NCI-H446 (cell line): ENCODE measurements around the gene JUNB.
A peak's percentile ranks its signal among the peaks of the same experiment; 100 is the strongest.
"Not testable (repeated sequence)": the region's sequence is repeated elsewhere in the genome, so short reads cannot be mapped to it uniquely, and the experiment has no call there.

Experiments used
- DNase-seq, 2 experiments: peaks; one replicate each; lab custom pipeline; 2025; lab: John Stamatoyannopoulos, UW

JUNB gene

GRCh38 chr19:12789098-12789903 lies 2.0 kb upstream of the JUNB start:
- DNase-seq = no peak

GRCh38 chr19:12789904-12790619 lies 1.2 kb upstream of the JUNB start:
- DNase-seq = no peak

GRCh38 chr19:12790628-12791344 lies 500 bp upstream of the JUNB start:
- no peak for DNase-seq

- peak in 1 of 2 experiments; percentile 85 for DNase-seq
Observed at GRCh38 chr19:12792051-12792852, 966 bp downstream of the JUNB start.

DNA sequence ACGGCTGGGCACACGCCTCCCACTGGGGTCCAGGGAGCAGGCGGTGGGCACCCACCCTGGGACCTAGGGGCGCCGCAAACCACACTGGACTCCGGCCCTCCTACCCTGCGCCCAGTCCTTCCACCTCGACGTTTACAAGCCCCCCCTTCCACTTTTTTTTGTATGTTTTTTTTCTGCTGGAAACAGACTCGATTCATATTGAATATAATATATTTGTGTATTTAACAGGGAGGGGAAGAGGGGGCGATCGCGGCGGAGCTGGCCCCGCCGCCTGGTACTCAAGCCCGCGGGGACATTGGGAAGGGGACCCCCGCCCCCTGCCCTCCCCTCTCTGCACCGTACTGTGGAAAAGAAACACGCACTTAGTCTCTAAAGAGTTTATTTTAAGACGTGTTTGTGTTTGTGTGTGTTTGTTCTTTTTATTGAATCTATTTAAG lies 1.6 kb downstream of the JUNB start:
- DNase-seq = no peak

DNA sequence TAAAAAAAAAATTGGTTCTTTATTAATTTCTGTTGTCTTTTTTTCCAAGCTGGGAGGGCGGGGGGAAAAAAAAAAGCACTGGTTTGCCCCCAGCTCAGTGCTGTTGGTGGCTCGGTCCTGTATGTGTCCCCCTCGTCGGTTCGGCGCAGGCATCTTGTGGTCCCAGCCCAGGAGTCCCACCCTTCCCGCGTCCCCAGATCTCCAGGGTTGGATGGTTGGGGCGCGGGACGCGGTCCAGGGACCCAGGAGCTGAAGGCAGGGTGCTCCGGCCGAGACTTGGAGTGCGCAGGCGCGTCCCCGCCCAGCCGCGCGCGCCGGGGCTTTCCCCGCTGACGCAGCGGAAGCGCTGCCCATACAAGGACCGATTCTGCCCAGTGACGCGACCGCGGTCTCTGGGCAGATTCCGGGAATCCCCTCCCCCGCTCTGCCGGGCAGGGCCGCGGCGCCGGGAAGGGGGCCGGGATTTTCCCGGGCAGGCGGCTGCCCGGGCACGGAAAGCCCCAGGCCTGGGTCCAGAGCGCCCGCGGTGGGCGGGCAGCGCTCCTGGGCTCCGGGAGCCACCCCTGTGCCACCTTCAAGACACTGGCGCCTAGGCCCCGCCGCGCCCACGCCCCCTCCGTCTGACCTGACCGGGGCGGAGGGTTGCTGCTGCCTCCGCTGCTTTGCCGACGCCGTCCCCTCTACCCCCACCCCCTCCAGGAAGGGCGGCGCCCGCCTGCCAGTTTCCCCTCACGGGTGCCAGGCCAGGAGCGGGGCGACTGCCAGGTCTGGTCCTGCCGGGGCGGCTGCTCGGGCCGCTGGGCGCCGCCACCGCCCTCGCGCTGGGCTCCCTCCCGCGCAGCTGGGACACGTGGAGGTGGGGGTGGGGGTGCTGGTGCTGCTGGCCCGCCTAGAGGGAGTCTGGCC lies 2.3 kb downstream of the JUNB start:
- peak; percentile 89 to 98 for DNase-seq

DNA sequence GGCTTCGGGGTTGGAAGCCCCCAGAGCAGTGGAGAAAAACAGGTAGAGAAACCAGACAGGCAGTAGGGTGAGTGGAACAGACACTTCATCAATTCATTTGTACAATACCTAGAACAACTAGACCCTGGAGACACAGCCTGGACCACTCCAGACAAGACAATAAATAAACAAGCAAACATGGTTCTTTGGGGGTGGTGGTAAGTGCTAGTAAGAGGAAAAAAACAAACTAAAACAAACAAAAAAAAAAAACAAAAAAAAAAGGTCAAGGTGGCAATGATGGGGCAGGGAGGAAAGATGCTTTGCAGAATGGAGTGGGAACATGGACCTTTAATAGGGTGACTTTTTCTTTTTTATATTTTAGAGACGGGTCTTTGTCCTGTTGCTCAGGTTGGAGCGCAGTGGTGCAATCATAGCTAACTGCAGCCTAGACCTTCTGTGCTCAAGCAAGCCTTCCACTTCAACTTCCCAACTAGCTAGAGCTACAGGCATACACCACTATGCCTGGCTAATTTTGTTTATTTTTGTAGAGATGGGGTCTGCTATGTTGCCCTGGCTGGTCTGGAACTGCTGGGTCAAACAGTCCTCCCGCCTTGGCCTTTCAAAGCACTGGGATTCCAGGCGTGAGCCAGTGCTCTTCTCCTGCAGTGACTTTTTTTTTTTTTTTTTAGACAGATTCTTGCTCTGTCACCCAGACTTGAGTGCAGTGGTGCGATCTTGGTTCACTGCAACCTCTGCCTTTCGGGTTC lies 3.1 kb downstream of the JUNB start:
- peak in 1 of 2 experiments; percentile 14 for DNase-seq

GRCh38 chr19:12794971-12795381 lies 3.7 kb downstream of the JUNB start:
- no peak for DNase-seq

- peak; percentile 80 to 90 for DNase-seq
Observed at GRCh38 chr19:12796146-12797071, 5.1 kb downstream of the JUNB start.

- no peak for DNase-seq
Observed at GRCh38 chr19:12797141-12797587, 5.9 kb downstream of the JUNB start.

DNA sequence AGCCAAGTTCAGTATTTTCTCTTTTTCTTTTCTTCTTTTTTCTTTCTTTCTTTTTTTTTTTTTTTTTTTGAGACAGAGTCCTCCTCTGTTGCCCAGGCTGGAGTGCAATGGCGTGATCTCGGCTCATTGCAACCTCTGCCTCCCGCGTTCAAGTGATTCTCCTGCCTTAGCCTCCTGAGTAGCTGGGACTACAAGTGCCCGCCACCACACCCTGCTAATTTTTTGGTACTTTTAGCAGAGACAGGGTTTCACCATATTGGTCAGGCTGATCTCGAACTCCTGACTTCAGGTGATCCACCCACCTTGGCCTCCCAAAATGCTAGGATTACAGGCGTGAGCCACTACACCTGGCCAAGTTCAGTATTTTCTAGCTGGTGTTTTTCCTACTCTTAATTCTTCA lies 6.3 kb downstream of the JUNB start:
- DNase-seq = not testable (repeated sequence)

GRCh38 chr19:12799742-12800465 lies 8.6 kb downstream of the JUNB start:
- DNase-seq = no peak

DNA sequence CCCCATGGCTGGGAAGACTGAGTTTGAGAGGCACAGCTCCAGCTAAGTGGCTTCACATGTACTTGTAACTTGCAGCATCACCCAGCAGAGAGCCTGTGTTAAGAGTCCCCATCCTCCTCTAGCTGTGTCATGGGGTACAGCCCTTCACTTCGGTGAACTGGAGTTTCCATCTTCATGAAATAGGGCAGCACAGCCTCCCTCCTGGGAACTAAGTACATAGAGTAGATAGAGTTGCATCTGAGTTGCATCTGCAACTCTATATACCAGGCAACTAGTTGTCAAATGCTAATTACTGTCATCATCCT lies 9.1 kb downstream of the JUNB start:
- no peak for DNase-seq

DNA sequence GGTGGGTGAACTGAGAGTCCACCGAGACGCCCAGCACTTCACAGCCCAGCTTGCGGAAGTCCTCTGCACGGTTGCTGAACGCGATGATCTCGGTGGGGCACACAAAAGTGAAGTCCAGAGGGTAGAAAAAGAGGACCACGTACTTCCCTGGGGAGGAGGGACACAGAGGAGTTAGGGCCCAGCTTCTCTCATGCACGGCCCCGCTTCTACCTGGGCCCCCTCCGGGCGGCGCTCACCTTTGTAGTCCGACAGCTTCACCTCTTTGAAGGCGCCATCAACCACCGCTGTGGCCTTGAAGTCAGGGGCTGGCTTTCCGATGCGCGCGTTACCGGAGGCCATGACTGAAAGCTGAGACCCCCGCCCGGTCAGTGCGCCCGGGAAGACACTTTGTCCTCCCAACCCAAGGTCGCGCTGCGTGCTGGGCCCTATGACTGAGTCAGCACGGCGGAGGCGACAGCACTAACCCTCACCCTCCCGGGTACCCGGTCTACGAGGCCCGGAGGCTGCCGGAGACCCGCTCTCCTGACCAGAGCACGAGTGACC lies 9.7 kb downstream of the JUNB start:
- DNase-seq = no peak

DNA sequence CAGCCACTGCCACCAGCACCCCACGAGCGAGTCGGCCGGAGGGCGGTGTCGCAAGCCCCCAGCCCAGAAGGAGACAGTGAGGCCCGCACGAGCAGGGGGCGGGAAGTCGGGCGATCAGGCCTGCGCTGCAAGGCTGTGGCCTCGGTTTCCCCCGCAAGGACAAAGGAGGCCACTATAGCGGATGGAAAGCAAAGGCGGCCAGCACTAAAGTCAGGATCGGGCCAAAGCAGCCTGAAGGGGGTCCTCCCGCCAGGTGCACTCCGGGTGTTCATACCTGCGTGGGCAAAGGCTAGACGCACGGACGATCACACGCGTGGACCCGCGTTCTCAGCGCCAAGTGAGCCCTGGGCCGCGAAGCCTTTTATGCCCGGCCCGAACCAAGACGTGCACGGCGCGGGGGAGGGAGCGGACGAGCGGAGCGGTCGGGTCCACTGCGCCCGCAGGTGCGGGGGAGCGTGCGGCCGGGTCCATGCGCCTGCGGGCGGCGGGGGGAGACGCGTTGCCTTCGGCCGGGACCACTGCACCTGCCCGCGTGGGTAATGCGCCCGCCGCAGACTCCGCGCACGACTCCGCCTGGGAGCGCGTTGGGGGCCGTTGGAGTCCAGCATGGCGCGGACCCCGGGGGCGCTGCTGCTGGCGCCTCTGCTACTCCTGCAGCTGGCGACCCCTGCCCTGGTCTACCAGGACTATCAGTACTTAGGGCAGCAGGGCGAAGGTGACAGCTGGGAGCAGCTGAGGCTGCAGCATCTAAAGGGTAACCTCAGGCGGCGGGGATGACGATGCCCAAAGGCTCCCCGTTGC lies 10.4 kb downstream of the JUNB start, which contains the start of the genes PRDX2 and THSD8:
Gene PRDX2, minus strand, starts transcription at position 335 of the 801 bp plus-strand sequence. CDS start 539 bp downstream, outside the sequence.
Gene THSD8, plus strand, starts transcription at position 604 of the 801 bp plus-strand sequence. Its CDS starts 3 bp downstream, at position 607.
- peak; percentile 23 to 85 for DNase-seq

DNA sequence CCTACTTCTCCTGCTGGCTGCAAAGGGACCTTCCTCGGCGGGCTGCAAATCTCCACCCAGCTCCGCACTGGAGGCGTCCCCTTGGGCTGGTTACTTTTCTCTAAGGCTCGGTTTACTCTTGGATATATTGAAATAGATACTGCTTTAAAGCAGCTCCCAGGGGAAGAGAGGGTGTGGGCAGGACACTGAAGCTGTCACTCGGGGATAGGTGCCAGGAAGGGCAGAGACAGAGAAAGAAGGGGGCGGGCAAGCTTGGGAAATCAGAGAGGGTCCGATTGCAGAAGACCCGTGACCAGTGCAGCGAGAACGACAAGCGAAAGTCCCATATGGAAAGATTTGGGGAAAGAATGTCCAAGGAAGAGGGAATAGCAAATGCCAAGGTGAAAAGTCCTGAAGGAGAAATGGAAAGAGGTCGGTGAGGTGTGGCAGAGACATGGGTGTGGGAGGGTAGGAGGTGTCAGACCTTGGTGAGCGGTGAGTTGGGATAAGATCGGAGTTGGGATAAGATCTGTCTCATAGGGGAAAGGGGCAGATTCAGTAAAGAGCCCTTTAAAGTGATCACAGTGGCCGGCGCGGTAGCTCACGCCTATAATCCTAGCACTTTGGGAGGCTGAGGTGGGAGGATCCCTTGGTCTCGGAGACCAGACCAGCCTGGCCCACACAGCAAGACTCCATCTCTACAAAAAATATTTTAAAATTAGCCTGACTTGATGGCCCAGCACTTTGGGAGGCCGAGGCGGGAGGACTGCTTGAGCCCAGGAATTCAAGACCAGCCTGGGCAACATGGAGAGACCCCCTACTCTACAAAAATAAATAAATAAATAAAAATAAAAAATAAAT lies 11.2 kb downstream of the JUNB start:
- DNase-seq = no peak
